A172 (cell line): ENCODE measurements around the gene FMNL1. TPM values are rescaled to one million over a fixed set of nuclear protein-coding genes. Genes with fewer than 3 reads are reported as not detected.
A peak's percentile ranks its signal among the peaks of the same experiment; 100 is the strongest.

Experiments
- DNase-seq: peaks from one replicate; pipeline ENCODE4 v3.0.0-alpha.2; 2015; ENCODE audit warnings: low spot score
- total RNA-seq: library from RNA; depleted of rRNA; stranded (reverse); fragments of >200 nt; shearing (Covaris generic); gene quantifications from 2 replicates; pipeline ENCODE4 v1.2.3, GENCODE V29; 2014

Gene FMNL1
- total RNA-seq, 1 experiment from 2014 or later: 44.8 TPM

DNA sequence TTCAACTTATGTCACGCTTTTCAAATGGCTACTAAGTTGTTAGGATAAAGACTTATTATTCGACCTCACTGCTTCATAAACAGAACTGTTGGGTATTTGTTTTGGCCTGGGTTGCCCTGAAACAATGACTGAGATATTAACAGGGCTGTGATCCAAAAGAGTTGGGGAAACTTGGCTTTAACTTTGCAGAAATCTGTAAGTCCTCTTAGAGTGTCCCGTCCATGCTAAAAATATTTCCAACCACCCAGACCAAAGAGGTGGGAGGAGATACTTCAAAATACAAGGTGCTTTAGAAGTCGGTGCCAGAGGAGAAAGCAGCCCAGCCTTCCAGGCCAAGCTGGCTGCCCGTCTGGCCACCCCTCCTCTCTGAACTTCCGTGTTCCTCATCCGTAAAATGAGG, 56.3 kb downstream of the FMNL1 start:
- DNase-seq: no peak

DNA sequence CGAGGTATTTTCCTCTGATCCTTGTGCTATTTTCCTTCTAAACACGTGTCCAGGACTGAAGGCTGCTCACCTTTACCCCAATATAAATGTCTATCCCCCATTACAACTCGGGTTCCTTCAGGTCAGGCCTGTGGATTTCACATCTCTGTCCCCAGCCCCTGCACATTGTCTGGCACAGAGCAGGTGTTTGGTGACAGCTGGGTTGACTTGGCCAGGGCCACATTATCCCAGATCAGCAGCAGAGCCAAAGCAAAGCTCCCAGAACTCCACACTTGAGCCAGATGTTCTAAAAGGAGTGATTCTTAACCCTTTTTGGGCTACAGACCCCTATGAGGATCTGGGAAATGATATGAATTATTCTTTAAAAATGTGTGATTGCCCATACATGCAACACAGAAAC, 58.2 kb downstream of the FMNL1 start:
- DNase-seq: no peak

DNA sequence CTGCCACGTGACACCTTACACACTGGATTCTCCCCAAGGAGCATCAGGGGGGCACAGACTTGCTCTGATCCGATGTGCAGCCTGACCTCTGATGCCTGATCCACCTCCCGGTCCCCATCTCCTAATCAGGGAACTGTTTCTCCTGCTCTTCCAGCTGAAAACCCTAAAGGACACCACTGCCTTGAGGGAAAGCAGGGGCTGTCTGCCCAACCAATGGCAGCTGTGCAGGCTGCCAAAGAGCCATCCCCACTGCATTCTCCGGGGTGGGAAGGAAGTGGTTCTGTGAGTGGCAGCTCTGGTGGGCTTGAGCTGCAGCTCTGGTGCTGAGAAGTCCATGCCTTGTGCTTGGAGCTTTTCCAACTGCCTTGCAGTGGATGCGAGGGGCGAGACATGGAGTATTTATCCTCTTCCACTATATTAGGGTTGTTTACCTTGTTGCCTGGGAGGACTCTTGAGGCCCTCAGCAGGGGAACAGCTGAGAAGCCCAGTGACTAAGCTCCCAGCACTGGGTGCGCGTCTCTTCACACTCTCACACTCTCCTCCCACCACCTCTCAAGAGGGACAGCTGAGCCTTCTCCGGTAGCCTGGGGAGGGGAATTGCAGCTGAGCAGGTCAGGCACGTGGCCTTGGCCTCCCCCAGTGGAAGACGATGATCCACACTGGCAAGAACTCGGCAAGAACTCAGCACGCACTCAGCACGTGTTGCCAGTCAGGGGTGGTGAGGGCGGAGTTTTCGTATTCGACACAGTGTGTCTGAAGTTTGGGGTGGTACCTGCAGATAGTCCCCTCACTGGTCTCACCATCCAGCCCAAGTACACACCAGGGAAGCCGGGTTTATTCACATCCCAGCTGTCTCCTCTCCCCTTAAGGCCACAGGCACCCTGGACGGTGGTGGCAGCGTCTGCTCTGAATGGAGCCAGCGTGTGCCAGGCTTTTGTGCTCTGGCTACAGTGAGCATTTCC, 61.3 kb downstream of the FMNL1 start:
- DNase-seq: peak; percentile 83

DNA sequence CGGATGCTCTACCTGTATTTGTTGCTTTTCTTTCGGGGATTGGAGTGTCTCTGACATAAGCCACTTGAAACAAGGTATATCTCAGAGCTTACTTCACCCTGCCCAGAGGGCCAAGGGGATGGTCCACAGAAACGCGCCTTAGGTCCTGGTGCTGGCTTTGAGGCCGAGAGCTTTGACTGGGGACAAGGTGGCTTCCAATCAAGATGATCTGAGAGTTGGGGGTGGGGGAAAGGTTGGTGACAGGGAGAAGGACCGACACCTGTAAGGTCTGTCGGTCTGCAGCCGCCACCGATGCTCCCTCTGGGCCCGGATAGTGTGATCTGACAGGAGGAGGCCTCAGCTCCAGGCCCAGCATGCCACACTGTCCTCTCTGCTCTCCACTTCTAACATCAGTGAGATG, 62.0 kb downstream of the FMNL1 start:
- DNase-seq: no peak

DNA sequence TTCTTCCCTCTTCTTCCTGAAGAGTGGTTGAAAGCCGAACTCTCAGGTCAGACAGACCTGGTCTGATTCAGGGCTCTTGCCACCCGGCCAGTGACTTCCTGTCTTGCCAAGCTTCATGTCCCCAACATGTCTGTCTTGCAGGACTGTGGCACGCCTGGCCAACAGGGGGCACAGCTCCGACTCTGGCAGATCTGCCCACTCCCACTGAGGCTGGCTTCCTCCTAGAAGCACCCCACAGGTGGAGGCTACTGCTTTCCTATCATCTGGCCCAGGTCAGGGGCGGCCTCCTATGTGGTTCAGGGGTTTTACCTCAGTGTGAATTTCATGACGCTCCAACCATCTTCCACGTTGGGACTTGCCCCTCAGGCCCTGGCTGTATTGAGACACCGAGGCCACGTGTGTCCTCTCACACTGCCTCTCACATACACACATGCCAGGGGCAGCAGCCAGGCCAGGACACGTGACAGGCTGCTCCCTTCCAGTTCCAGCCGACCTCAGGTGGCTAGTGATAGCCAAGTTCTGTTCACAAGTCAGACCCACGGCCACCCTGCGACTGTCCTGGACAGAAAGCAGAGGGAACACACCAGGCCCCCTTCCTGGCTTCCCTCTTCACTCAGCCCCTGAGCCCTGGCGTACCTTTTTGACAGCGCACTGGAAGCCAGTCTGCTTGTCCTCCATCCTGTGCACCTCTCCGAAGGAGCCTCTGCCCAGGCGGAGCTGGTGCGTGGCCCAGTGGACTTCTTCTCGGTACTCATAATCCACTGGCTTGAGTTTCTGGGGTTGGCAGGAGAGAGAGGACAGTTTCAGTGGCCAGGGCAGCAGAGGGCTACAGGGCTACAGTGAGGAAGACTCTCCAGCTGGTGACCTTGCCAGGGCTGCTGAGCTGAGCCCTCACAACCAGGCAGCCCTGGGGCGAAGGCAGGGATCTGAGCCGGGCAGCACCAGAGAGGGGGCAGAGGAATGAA, 62.8 kb downstream of the FMNL1 start:
- no peak for DNase-seq

DNA sequence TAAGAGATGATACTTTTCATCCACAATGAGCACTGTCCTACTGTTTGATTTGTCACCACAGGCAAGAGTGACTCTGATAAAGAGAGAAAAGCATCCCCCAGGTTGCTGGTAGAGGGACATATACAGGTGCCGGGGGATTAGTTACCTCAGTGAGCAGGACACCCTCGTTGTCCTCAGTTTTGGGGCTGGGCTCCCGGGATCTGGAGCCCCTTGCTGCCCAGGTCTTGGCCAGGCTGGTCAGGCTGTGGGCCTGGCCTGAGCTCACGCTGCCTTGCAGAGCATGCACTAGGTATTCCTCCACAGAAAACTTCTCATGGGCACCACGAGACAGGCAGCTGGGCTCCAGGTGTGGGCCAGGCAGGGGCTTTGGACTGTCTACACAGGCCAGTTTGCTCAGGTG, 64.6 kb downstream of the FMNL1 start:
- DNase-seq: no peak

DNA sequence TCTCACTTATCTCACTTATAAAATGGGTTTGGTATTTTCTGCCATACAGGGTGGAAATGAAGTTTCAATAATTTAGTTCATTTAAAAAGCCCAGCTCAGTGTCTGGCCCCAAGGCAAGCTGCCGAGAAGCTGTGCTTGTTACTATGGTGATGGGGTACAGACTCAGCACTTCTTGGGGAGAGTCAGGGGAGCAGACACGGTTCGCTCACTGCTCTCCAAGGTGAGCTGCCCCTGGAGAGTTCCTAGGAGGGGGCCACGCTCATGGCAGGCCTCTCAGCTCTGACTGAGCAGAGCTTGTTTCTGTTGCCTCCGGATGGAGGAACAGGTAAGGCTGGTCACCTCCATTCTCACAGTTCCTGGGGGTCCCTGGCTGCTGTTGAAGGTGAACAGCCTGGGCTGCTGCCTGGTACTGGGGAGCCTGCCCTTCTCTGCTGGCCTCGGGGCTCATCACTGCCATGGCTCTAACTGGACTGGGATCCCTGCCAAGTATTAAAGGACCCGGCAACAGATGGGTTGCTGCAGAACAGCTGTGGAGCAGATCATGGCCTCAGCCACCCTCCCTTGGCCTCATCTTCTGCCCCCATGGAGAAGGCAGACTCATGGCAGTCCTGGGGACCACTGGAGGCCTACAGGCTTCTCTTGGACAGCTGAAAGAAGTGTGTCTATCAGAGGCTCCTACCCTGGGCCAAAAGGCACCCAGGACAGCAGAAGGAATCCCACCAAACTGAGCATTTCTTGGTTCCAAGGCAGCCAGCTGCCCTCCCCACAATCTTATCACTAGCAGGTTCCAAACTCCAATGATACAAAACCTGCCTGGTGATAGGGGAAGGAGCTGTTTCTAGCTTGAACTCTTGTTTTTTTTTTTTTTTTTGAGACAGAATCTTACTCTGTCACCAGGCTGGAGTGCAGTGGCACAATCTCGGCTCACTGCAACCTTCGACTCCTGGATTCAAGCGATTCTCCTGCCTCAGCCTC, 66.1 kb downstream of the FMNL1 start:
- no peak for DNase-seq

DNA sequence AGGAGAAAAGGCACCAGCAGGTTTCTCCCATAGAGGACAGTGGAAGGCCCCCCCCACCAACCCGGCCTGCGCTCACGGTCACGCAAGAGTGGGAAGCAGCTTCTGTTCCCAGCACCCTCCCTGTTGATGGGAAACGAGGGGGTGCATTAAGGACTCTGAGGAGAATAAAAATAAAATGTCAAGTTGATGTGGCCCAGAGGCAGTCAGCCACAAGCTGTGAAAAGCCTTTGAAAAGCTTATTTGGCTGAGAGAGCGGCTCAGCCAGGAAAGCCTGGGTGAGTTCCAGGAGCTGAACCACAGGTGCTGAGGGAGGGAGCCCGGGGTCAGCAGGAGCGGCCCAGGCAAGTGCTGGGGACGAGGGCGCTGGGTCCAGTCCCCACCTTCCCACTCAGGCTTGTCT, 67.1 kb downstream of the FMNL1 start:
- no peak for DNase-seq

DNA sequence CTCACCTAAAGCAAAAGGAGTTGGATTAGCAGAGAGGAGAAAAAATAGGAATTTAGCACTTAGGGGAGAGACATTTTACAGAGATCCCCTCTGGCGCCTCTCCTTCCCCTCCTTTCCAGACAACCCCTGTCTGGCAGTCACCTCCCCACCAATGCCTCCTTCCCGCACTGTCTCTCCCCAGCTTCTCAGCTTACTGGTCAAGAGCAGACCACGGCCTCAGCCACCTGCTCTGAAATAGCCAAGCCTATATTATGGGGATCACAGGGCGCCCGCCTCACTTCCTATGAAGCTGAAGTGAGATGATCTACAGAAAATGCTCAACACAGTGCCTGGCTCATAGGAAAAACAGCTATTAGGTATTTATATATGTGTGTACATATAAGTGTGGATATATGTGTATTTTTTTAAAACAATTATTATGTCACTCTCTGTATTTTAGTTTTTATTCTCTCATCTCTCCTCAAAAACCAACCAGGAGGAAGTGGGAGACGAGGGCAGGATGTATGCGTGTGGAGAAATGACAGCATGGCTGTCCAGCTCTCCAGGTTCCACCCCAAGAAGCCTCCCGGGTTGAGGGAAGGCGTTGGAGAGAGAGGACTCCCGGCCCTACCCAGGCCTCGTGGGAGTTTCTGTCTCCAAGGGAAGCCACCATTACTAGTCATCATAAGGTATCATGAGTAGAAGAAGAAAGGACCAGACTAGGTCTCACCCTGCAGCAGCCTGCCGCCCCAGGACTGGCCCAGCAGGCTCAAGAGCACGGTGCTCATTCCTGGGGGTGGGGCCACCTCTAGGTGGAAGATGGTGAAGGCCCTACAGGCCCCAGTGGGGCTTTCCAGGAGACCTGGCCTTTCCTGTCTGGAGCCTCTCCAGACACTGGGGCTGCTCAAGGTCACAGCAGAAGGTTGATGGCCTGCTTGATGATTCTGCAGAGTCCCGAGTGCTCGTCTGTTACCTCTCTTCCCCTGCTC, 67.9 kb downstream of the FMNL1 start:
- peak; percentile 40 for DNase-seq

DNA sequence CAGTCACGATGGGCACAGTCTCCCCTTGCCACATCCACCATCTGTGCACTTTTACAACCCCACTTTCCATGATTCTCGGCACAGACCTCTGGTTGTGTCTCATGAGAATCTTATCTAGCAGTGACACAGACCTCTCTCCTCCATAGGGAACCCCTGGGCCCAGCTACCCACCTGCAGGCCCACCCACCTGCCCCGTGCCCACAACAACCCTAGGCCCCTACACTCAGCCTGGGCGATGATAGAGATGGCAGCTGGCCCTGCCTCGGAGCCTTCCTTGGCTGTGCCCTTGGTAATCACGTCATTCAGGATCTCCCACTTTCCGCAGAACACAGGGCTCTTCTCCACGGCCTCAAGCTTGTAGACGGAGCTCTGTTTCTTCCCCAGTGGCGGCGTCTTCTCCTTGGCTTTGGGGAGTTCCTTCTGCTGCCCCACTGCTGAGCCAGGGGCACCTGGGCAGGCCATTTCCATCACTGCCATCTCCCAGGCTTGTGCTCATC, 68.6 kb downstream of the FMNL1 start:
- DNase-seq: no peak

DNA sequence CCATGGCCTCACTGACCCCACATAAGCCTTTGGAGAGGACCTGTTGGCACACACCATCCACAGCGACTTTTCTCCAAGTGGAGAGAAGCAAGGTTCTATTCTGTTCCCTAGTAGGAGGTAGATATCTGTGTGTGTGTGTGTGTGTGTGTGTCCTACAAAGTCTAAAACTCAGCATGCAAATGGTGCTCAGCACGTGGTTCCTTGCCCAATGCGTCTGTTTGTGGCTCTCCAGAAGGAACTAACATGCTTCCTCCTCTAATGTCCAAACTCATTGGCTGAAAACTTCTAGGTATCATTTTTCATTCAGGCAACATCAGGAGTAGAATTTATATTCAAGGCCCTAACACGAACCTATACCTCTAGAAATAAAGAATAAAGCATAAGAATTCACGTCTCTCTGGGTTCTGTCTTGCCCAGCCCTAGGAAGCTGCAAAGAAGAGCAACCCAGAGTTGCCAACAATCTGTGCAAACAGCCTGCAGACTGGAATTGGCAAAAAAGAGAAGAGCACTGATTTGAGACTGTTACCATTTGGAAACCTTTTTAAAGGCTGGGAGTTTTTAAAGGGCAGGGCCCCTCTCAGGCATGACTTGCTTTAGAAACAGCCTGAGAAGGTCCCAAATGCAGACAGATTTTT, 69.6 kb downstream of the FMNL1 start:
- no peak for DNase-seq

DNA sequence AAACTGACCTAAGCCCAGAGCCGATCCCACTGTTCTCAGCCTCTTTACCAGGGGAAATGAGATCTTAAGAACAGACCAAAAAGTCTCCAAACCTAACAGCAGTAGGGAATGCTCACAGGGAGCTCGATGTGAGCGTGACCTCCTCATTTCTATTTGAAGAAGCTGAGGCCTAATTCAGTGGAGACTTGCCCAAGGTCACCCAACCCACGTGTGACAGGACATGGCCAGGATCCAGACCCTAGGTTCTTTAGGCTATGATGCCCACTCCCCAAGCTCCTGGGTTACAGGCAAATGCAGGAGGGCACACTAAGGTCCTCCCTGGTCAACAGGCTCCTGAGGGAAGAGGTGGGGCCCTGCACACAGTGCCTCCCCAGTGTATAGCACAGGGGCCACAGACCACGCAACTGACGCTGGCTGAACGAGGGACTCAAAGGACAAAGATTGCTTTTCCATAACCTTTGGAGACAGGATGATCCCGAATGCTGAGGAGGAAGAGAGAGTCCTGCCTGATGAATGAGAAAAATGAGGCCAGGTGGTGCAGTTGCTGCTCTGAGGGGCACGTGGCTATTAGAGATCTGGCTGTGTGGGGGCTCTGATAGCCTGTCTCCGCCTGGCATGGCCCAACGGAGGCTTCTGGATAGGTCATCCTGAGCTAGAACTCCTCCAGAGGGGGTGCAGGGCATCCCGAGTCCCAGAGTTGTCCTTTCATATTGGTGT, 71.2 kb downstream of the FMNL1 start:
- DNase-seq: no peak

DNA sequence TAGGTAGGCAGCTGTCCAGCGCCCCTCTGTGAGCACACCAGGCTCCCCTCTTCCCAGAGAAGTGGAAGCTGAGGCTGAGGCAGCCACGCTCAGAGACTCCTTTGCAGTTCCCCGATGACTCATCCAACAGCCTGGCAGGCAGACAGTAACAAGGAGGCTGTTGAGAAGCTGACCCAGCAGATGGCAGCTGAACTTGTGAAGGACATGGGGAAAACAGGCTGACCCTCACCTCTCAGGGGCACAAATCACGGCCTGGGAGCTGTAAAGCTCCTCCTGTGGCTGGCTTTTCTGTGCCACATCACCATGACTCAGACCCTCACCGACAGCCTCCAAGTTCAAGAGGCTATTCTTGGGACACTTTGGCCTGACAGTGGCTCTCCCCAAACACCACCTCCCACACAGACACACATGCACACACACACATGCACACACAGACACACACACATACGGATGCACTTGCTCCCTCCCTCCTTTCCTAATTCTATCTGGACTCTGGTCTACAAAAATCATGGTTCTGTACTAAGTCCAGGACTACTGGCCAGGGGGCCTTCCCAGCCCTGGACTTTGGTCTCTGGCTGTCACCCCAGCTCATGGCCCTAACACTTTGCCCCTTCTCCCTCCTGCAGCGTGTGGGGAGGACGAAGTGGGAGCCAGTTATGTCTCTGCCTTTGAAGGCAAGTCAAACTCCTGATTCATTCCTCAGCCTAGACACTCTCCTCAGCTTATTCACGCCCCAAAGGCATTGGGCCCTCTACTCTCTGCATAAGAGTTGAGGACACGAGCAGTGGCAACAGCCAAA, 71.9 kb downstream of the FMNL1 start:
- DNase-seq: peak; percentile 98

DNA sequence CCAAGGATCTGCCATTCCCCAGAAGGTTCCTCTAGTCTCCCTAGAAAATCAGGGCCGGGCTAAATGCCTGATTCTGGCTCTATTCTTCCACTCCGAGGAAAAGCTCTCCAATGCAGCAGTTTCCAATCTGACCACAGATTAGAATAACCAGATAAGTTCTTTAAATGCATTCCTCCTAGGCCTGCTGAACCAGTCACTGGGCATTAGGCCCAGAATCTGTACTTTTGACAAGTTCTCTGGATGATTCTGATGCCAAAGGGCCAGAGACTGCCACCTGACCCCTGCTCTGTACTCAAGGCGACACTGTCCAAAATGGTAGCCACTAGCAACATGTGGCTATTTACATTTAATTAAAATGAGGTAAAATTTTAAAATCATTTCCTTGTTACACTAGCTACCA, 72.8 kb downstream of the FMNL1 start:
- DNase-seq: peak; percentile 88

DNA sequence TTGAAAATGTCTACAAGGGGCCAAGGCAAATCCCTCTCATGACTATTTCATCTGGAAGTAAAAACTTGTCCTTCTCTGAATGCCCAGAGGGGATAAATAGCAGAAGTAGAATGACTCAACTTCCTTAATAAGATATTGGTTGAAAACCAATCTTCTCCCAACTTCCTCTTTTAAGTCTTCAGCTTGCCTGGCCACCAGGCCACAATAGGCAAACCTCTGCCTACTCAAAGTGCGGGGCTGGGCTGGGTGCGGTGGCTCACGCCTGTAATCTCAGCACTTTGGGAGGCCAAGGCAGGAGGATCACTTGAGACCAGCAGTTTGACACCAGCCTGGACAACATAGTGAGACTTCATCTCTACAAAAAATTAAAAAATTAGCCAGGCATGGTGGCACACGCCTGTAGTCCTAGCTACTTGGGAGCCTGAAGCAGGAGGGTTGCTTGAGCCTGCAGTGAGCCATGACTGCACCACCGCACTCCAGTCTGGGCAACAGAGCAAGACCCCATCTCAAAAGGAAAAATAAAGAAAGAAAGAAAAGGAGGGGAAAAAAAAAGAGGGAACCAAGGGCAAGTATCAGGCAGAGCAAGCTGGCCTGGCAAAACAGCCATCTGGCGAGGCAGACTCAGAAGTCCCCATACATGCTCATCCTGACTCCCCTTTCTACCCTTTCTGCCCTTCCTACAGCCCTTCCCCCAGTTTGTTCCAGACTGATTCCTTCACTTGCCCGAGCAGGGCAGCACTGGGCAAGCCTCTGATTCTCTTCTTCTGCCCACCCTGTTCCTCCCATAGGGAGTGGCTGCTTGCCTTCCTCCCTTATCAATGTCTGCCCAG, 74.5 kb downstream of the FMNL1 start:
- no peak for DNase-seq

DNA sequence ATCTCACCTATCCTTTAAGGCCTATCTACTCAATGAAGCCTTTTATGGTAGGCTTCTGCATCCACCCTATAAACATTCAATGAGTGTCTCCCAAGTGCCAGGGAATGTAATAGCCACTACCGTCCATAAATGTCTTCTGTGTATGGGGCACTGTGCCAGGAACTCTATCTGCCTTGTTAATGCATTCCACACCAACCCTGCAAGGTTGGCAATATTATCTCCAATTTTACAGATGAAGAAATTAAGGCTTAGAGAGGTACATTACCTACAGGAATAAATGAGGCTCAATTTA, 75.1 kb downstream of the FMNL1 start:
- no peak for DNase-seq
